ENCODE results near the gene SEC61A2. TPM values are rescaled to one million over a fixed set of nuclear protein-coding genes. Genes with fewer than 3 reads are reported as not detected.
A peak's percentile ranks its signal among the peaks of the same experiment; 100 is the strongest.

Gene SEC61A2
- total RNA-seq, 1 donor from 2014 or later: 10.2 TPM

GRCh38 chr10:12193193-12193592 lies 63.7 kb downstream of the SEC61A2 start:
- ATAC-seq: no peak
- intact Hi-C loops (cut with DNase I): no loop called here
- DNase-seq (ENCODE audit: missing footprints): no peak

- DNase-seq (ENCODE audit: missing footprints) (no peak), ATAC-seq (peak; percentile 47)
- intact Hi-C loops (cut with DNase I): no loop called here
These were observed 65.3 kb downstream of the SEC61A2 start for GRCh38 chr10:12194752-12195271.

- ATAC-seq (no peak), DNase-seq (ENCODE audit: missing footprints) (no peak)
- intact Hi-C loops (cut with DNase I): no loop called here
These were observed 65.8 kb downstream of the SEC61A2 start for GRCh38 chr10:12195281-12195602.

- peak; percentile 97 for ATAC-seq
These were observed 66.4 kb downstream of the SEC61A2 start, which contains the start of the genes CDC123 and NUDT5 for GRCh38 chr10:12195603-12196506. Gene CDC123, plus strand, starts transcription at chr10:12196188. Its CDS starts 58 bp downstream, at chr10:12196246. Gene NUDT5, minus strand, starts transcription at chr10:12195891. Its CDS starts 9,600 bp downstream, at chr10:12186291.

DNA sequence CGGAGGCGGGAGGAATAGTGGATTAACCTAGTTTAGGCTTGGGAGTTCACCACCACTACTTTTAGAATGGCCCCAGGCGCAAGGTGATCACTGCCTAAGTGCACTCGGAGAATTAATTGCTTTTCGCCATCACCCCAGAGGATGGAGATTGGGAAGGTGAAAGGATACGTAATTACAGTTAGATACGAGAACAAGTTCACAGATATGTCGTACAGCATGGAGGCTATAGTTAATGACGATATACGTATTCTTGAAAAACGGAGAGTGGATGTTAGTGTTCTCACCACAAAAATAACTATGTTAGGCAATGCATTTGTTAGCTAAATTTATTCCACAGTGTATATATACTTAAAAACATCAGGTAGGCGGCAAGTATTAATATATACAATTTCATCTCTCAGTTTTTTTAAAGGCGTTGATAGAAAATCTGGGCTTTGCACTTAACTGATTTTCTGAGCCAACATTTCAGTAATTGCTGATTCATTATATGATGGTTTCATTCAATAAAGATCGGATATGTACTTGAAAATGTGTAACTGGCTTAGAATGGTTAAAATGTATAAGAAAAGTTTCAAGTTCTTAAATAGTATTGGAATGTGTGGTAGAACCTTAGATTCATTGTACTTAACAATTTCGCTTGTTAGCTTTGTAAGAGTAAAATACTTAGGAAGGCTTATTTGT lies 67.2 kb downstream of the SEC61A2 start:
- intact Hi-C loops (cut with DNase I): no loop called here
- ATAC-seq: no peak
- no peak for DNase-seq (ENCODE audit: missing footprints)

More at GRCh38 chr10:12195603-12196506, 66.4 kb downstream of the SEC61A2 start, which contains the start of the genes CDC123 and NUDT5:
- intact Hi-C loops (cut with DNase I): no loop called here
- peak; percentile 95 for DNase-seq (ENCODE audit: missing footprints)

DNA sequence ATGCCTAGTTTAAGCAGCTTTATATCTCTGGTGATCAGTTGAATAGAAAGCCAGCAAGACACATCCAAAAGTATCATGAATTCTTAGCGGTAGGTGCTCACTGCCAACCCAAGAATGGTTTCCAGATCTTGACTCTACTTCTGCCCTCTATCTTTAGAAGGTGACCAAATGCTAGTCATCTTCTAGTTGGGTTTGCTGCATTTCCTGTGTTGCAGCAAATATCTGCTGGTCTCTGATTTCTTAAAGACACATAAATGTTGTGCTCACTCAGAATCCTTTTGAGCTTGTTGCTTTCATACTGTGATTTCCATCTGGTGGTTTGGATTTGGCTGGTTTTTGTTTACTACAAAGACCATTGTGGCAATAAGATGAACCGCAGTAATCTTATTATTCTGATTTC lies 68.7 kb downstream of the SEC61A2 start:
- ATAC-seq: no peak
- intact Hi-C loops (cut with DNase I): no loop called here
- DNase-seq (ENCODE audit: missing footprints): no peak

DNA sequence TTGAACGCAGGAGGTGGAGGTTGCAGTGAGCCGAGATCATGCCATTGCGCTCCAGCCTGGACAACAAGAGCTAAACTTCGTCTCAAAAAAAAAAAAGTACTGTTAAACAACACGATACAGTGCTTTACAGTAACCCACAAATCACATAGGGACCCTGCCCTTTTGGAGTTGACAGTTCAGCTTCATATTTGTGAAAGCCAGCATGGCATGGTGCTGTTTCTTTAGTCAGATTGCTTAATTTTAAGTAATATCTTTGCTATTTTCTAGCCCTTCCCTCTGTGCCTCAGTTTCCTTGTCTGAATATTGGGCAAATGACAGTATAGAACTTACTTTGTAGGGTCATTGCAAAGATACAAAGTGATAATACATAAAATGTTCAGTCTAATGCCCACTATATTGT lies 71.4 kb downstream of the SEC61A2 start:
- intact Hi-C loops (cut with DNase I): no loop called here
- no peak for DNase-seq (ENCODE audit: missing footprints)
- ATAC-seq: no peak

DNA sequence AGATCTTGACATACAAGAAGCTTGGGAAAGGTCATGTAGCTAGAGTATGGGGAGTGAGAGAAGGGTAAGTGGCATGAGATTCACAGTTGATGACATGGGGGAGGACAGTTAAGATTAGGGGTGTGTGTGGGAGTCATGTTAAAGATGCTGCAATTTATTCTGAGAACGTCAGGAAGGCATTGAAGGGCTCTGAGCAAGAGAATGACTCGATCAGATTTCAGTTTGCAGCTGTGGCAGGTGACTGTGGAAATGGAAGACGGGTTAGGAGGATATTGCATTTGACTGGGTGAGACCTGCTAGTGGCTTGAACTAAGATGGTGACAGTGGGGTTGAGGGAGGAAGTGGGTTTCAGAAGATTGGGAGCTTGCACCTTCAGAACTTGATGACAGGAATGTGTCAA lies 72.1 kb downstream of the SEC61A2 start:
- intact Hi-C loops (cut with DNase I): no loop called here
- no peak for ATAC-seq

GRCh38 chr10:12202226-12202625 lies 72.7 kb downstream of the SEC61A2 start:
- intact Hi-C loops (cut with DNase I): no loop called here
- no peak for DNase-seq (ENCODE audit: missing footprints)
- ATAC-seq: no peak

More for the DNA sequence above, 72.1 kb downstream of the SEC61A2 start:
- DNase-seq (ENCODE audit: missing footprints): no peak

GRCh38 chr10:12205082-12205481 lies 75.6 kb downstream of the SEC61A2 start:
- no peak for DNase-seq (ENCODE audit: missing footprints)
- intact Hi-C loops (cut with DNase I): no loop called here
- no peak for ATAC-seq

DNA sequence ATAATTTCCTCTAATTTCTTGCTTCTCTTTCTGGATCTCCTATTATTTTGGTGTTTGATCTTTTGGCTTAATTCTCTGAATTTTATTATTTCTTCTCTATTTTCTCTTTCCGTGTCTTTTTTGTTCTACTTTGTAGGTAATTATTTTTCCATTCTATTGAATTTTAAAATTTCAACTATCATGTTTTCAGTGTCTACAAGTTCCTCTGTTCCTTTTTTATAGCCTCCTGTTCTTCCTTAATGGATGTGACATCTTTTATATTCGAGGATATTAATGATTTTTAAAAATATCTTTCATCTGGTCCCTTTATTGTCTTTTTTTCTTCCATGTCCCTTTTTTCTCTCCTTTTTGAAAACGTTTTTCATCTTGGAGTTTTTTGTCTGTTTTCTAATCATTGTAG lies 77.6 kb downstream of the SEC61A2 start:
- no peak for ATAC-seq
- intact Hi-C loops (cut with DNase I): no loop called here
- no peak for DNase-seq (ENCODE audit: missing footprints)

DNA sequence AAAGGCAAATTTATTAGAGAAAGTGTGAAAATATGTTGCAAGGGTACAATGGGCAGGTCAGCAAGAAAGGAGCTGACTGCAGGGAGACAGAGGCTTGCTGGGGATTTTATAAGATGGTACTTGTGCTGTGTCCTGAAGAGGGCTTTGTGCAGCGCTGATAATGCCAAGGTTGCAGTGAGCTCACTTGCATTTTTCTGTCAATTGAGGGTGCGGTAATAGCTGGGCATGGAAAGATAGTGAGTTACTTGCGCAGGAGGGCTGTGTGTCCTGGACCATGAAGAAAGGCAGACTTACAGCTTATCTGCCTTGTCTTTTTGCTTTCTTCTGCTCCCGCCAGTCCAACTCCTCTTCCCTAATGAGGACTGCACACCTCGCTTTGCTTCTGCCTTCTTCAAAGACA lies 79.0 kb downstream of the SEC61A2 start:
- DNase-seq (ENCODE audit: missing footprints) (no peak), ATAC-seq (no peak)
- intact Hi-C loops (cut with DNase I): no loop called here

DNA sequence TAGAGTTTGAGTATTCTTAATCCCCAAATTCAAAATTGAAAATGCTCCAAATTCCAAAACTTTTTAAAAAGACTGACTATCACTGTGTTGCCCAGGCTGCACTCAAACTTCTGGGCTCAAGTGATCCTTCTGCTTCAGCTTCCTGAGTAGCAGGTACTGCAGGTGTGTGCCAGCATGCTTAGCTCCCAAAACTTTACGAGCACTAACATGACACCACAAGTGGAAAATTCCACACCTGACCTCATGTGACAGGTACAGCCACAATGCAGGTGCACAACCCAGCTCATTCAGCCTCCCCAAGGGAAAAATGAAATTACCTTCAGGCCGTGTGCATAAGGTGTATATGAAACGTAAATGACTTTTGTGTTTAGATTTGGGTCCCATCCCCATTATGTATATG lies 83.0 kb downstream of the SEC61A2 start:
- ATAC-seq: no peak
- intact Hi-C loops (cut with DNase I): loop anchor here (5.0 kb wide), 1 partner anchor 495 kb away; no protein-coding TSS in a partner anchor
- DNase-seq (ENCODE audit: missing footprints): no peak

- ATAC-seq (no peak), DNase-seq (ENCODE audit: missing footprints) (no peak)
- intact Hi-C loops (cut with DNase I): loop anchor here (5.0 kb wide), 1 partner anchor 494 kb away; no protein-coding TSS in a partner anchor
These were observed 84.1 kb downstream of the SEC61A2 start for GRCh38 chr10:12213621-12214020.

- intact Hi-C loops (cut with DNase I): loop anchor here (5.0 kb wide), 1 partner anchor 493 kb away; no protein-coding TSS in a partner anchor
- DNase-seq (ENCODE audit: missing footprints) (no peak), ATAC-seq (no peak)
These were observed 84.6 kb downstream of the SEC61A2 start for GRCh38 chr10:12214093-12214492.

- ATAC-seq: no peak
- no peak for DNase-seq (ENCODE audit: missing footprints)
- intact Hi-C loops (cut with DNase I): loop anchor here (5.0 kb wide), 1 partner anchor 493 kb away; no protein-coding TSS in a partner anchor
These were observed 85.3 kb downstream of the SEC61A2 start for GRCh38 chr10:12214763-12215218.

Data from Right ventricle myocardium inferior (tissue), 1 donor.